Fibroblast of villous mesenchyme (primary cell): ENCODE measurements around the gene VAMP5. TPM values are rescaled to one million over a fixed set of nuclear protein-coding genes. Genes with fewer than 3 reads are reported as not detected.

Source experiments
- DNase-seq: peaks from one replicate; pipeline ENCODE4 v3.0.0-alpha.2; 2010; ENCODE audit warnings: low read depth
- H3K4me3 ChIP-seq: 2 replicates; pipeline ENCODE4 v1.5.1; 2011; ENCODE audit warnings: low read depth, mild to moderate bottlenecking, low read length
- total RNA-seq: library from RNA; depleted of rRNA; stranded (reverse); fragments of >200 nt; gene quantifications from 2 replicates; pipeline ENCODE4 v1.2.3, GENCODE V29; 2012
- TF ChIP-seq, protein P1 (sequence below): IDR thresholded peaks from 2 replicates; pipeline ENCODE4 v1.5.1; 2012; ENCODE audit warnings: low read depth, mild to moderate bottlenecking, low read length; ENCODE audit not compliant: insufficient read depth

VAMP5 gene
- total RNA-seq, 1 donor: 18.1 TPM

- TF ChIP-seq, protein P1, sequence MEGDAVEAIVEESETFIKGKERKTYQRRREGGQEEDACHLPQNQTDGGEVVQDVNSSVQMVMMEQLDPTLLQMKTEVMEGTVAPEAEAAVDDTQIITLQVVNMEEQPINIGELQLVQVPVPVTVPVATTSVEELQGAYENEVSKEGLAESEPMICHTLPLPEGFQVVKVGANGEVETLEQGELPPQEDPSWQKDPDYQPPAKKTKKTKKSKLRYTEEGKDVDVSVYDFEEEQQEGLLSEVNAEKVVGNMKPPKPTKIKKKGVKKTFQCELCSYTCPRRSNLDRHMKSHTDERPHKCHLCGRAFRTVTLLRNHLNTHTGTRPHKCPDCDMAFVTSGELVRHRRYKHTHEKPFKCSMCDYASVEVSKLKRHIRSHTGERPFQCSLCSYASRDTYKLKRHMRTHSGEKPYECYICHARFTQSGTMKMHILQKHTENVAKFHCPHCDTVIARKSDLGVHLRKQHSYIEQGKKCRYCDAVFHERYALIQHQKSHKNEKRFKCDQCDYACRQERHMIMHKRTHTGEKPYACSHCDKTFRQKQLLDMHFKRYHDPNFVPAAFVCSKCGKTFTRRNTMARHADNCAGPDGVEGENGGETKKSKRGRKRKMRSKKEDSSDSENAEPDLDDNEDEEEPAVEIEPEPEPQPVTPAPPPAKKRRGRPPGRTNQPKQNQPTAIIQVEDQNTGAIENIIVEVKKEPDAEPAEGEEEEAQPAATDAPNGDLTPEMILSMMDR: no peak
- no peak overlapping the region for H3K4me3 ChIP-seq
- DNase-seq: peak; percentile 42
Measured at GRCh38 chr2:85547089-85547858, 37.0 kb upstream of the VAMP5 start.

DNA sequence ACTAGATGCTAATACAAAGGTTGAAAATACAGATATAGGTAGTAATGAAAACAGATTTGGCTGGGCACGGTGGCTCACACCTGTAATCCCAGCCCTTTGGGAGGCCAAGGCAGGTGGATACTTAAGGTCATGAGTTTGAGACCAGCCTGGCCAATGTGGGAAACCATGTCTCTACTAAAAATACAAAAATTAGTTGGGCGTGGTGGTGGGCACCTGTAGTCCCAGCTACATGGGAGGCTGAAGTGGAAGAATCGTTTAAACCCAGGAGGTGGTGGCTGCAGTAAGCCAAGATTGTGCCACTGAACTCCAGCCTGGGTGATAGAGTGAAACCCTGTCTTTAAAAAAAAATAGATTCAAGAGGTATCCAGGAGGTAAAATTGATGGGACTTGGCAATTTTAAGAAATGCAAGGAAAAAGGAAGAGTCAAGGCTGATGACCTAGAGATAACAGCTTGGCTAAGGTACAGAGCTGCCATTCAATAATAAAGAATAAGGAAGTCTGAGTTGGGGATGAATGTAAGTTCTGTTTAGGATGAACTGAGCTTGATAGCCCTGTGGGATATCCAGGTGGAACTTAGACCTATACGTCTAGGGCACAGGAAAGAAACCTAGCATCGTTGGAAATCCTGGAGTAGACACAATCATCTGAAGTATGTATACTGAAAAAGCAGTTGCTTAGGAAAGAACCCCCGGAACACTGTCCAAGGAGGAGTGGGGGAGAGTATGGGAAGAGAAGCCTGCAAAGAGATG is 36.2 kb upstream of the VAMP5 start:
- peak; percentile 39 for DNase-seq
- no peak overlapping the region for H3K4me3 ChIP-seq
- TF ChIP-seq, protein P1: no peak

DNA sequence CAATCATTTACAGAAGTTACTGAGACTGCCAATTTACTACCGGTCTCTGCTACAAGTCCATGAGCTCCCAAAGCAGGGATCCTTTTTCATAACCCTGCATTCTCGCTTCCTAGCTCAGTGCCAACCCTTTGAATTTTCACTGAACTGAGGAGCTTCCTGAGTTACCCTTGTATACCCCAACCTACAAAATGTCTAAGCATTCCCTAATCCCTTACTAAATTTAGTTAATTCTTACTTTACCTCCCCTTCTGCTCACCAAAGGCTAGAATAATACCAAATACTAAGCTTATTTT is 35.7 kb upstream of the VAMP5 start:
- H3K4me3 ChIP-seq: no peak overlapping the region
- TF ChIP-seq, protein P1: no peak
- DNase-seq: no peak

DNA sequence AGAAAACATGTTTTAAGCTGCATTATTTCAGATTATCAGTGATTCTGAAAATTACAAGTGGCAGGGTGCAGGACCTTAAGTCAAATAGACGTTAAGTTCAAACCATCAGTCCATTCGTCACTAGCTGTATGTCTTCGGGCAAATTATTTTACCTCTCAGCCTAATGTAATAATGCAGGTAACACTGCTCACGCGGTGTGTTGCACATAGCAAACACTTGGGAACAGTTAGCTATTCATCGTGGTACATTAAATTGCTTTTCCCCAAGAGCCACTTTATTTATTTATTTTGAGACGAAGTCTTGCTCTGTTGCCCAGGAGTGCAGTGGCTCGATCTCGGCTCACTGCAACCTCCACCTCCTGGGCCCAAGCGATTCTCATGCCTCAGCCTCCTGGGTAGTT is 35.1 kb upstream of the VAMP5 start:
- DNase-seq: peak; percentile 14
- TF ChIP-seq, protein P1: no peak
- H3K4me3 ChIP-seq: no peak overlapping the region

GRCh38 chr2:85549826-85550225 is 34.4 kb upstream of the VAMP5 start:
- DNase-seq: peak; percentile 98
- TF ChIP-seq, protein P1: no peak
- no peak overlapping the region for H3K4me3 ChIP-seq

GRCh38 chr2:85550486-85550885 is 33.7 kb upstream of the VAMP5 start:
- TF ChIP-seq, protein P1: no peak
- H3K4me3 ChIP-seq: no peak overlapping the region
- no peak for DNase-seq
